MCF 10A (cell line): ENCODE data around the gene ARF1. TPM values are rescaled to one million over a fixed set of nuclear protein-coding genes. Genes with fewer than 3 reads are reported as not detected.

Experiments used
- BruUV-seq: library from RNA; stranded (reverse); fragments of 400-500 nt; replicated peaks from 2 replicates; lab custom pipeline; 2021; lab: Mats Ljungman, UMichigan
- CTCF ChIA-PET: fragments of 300-600 bp; sonication (Branson Sonifier 250); formaldehyde crosslinking; extraction: SDS; loops from one replicate; lab custom pipeline; 2021; ENCODE audit warnings: antibody characterized with exemption, inconsistent platforms; lab: Yijun Ruan, JAX
- POLR2A ChIA-PET: fragments of 300-600, 350-650 bp; sonication (Branson Sonifier 250); formaldehyde crosslinking; extraction: SDS; loops from one replicate; lab custom pipeline; 2020; ENCODE audit warnings: antibody characterized with exemption, inconsistent platforms; lab: Yijun Ruan, JAX
- DNase-seq: peaks from one replicate; pipeline ENCODE4 v3.0.0-alpha.2; 2018; ENCODE audit not compliant: unreplicated experiment
- H3K27ac Mint-ChIP-seq: one replicate; pipeline ENCODE4 v1.8.0; 2022; ENCODE audit warnings: mild to moderate bottlenecking, low read depth, mixed read lengths; ENCODE audit not compliant: unreplicated experiment
- H3K27me3 Mint-ChIP-seq: one replicate; pipeline ENCODE4 v1.8.0; 2022; ENCODE audit warnings: mixed read lengths; ENCODE audit not compliant: insufficient read depth, unreplicated experiment
- H3K36me3 Mint-ChIP-seq: one replicate; pipeline ENCODE4 v1.8.0; 2022; ENCODE audit warnings: mild to moderate bottlenecking, moderate library complexity, mixed read lengths; ENCODE audit not compliant: insufficient read depth, unreplicated experiment
- H3K4me1 Mint-ChIP-seq: one replicate; pipeline ENCODE4 v1.8.0; 2022; ENCODE audit warnings: mixed read lengths; ENCODE audit not compliant: insufficient read depth, unreplicated experiment
- H3K4me3 Mint-ChIP-seq: one replicate; pipeline ENCODE4 v1.8.0; 2022; ENCODE audit warnings: mild to moderate bottlenecking, moderate library complexity, mixed read lengths; ENCODE audit not compliant: unreplicated experiment
- H3K9me3 Mint-ChIP-seq: one replicate; pipeline ENCODE4 v1.8.0; 2022; ENCODE audit warnings: mixed read lengths; ENCODE audit not compliant: unreplicated experiment
- intact Hi-C: fragments of 100-400 bp; cut with micrococcal nuclease; formaldehyde crosslinking; loops from 2 replicates; pipeline ENCODE4 v1.14.1; 2022
- total RNA-seq: library from RNA; stranded (reverse); gene quantifications from 2 replicates; pipeline ENCODE4 v1.2.3, GENCODE V29; 2022
- TF ChIP-seq, protein P1 (sequence below): fragments of 200-600 bp; IDR thresholded peaks from one replicate; pipeline ENCODE4 v1.8.0; 2022; ENCODE audit warnings: antibody characterized with exemption, mild to moderate bottlenecking; ENCODE audit not compliant: unreplicated experiment

Gene ARF1
- total RNA-seq, 1 experiment from 2014 or later, result 870 TPM

DNA sequence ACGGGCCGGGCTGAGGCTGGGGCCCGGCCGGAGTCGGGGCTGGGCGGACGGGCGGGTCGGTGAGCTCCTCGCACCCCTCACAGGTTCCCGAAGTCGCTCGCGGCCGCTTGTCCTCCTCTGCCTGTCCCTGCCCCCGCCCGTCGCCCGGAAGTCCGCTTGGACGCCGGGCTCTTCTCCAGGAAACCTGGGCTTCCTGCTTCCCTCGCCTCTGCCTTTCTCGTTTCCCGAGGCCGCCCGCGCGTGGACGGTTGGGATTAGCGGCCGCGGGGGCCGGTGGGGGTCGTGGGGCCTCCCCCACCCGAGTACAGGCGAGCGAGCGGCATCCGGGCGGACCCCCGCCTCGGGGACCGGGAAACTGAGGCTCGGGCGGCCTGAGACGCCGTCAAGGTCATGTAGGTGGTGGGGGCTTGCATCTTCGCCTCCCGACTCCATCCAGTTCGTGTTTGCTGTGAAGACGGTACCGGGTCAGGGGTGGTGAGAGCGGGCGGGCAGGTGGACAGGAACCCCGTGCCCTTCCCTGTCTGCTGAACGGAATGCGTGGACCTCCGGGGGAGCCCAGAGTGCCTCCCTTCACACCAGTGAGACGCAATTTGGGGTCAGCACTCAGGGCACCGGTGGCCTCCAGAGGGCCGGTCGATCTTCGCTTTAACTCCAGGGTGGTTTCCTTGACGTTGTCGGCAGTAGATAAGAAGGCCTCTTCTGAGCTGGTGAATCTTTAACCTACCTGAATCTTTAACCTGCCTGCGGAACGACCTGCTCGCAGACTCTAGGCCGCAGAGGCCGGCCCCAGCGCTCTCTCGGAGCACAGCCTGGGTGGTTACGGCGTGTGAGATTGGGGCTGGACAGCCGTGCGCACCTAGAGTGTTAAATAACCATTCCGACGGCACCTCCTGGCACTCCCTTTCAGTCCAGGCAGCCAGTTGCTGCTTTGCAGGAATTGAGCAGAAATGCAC is 686 bp downstream of the ARF1 start:
- Mint-ChIP-seq H3K27me3 (no peaks in the 10 kb centered on the region), H3K36me3 (peaks cover 45% of the 10 kb centered on the region), H3K27ac (peak overlapping the region; percentile 97), H3K4me1 (peaks cover 58% of the 10 kb centered on the region), H3K9me3 (no peaks in the 10 kb centered on the region), H3K4me3 (peak overlapping the region; percentile 98)
- intact Hi-C loops, result no loop called here
- peak; percentile 55 for DNase-seq
- CTCF ChIA-PET, result interaction anchor here (0.6 to 4.0 kb wide), 12 partner anchors 14 to 1040 kb away, joined by 3 to 42 read pairs (median 6); partner anchors contain the start of genes IBA57, MRPL55 and WNT3A
- POLR2A ChIA-PET, result interaction anchor here (0.7 to 4.9 kb wide), 40 partner anchors 9 to 1146 kb away, joined by 3 to 128 read pairs (median 6); partner anchors contain the start of genes C1orf35, GUK1, IBA57 and MRPL55
- TF ChIP-seq, protein P1, sequence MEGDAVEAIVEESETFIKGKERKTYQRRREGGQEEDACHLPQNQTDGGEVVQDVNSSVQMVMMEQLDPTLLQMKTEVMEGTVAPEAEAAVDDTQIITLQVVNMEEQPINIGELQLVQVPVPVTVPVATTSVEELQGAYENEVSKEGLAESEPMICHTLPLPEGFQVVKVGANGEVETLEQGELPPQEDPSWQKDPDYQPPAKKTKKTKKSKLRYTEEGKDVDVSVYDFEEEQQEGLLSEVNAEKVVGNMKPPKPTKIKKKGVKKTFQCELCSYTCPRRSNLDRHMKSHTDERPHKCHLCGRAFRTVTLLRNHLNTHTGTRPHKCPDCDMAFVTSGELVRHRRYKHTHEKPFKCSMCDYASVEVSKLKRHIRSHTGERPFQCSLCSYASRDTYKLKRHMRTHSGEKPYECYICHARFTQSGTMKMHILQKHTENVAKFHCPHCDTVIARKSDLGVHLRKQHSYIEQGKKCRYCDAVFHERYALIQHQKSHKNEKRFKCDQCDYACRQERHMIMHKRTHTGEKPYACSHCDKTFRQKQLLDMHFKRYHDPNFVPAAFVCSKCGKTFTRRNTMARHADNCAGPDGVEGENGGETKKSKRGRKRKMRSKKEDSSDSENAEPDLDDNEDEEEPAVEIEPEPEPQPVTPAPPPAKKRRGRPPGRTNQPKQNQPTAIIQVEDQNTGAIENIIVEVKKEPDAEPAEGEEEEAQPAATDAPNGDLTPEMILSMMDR, result no peak
- BruUV-seq, result no TSS peak

DNA sequence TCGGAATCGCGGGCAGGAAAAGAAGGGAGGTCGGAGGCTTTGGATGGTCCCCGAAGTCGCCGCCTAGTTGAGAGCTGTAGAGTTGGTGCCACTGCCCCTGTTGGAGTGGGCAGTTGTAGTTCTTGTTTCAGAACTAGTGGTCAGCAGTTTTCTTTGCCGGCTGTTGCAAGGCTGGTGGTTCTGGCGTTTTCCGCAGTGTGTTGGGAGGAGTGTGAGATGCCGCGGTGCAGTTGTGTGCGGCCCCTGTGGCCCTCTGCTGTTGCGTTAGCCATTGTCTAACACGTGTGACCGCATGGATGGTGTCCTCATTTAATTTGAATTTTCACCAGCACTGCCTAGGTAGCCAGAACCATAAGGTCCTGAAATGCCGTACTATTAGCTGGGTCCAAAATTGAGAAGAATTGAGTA is 1.4 kb downstream of the ARF1 start:
- peak; percentile 54 for DNase-seq
- TF ChIP-seq, protein P1, result no peak
- POLR2A ChIA-PET, result interaction anchor here (0.7 to 4.9 kb wide), 31 partner anchors 9 to 1145 kb away, joined by 3 to 128 read pairs (median 5); partner anchors contain the start of genes C1orf35, GUK1, IBA57 and MRPL55
- intact Hi-C loops, result loop anchor here (2.0 kb wide), 1 partner anchor 19 kb away; the partner anchor contains the start of gene C1orf35
- H3K4me3 Mint-ChIP-seq, result peak overlapping the region; percentile 98
- H3K27ac Mint-ChIP-seq, result peak overlapping the region; percentile 97
- H3K9me3 Mint-ChIP-seq, result no peaks in the 10 kb centered on the region
- TSS peak; percentile 28 for BruUV-seq
- CTCF ChIA-PET, result interaction anchor here (0.6 to 4.0 kb wide), 9 partner anchors 14 to 1039 kb away, joined by 3 to 42 read pairs (median 6); partner anchors contain the start of genes IBA57, MRPL55 and WNT3A
- peaks cover 52% of the 10 kb centered on the region for H3K36me3 Mint-ChIP-seq
- H3K27me3 Mint-ChIP-seq, result no peaks in the 10 kb centered on the region
- peaks cover 61% of the 10 kb centered on the region for H3K4me1 Mint-ChIP-seq

DNA sequence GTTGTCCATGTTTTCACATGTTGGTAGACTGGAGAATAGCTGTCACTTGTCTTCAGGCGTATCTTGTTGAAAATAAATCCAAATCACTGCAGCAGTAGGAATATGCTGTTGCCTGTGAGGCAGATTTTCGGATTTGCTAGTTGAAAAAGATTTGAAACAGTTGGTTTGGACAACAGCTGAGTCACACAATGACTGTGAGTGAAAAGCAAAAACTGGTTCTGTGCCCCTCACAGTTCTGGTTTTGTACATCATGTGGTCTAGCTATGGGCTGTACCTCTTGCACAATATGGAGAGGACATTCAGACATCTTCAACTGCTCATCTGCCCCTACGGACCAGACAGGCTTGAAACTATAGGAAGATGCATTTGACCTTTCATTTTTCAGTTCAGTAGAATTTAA is 1.8 kb downstream of the ARF1 start:
- intact Hi-C loops, result loop anchor here (2.0 kb wide), 1 partner anchor 18 kb away; the partner anchor contains the start of gene C1orf35
- TF ChIP-seq, protein P1, result no peak
- H3K9me3 Mint-ChIP-seq, result no peaks in the 10 kb centered on the region
- H3K4me3 Mint-ChIP-seq, result peak overlapping the region; percentile 98
- H3K27me3 Mint-ChIP-seq, result no peaks in the 10 kb centered on the region
- peaks cover 63% of the 10 kb centered on the region for H3K4me1 Mint-ChIP-seq
- no TSS peak for BruUV-seq
- DNase-seq, result peak; percentile 87
- POLR2A ChIA-PET, result interaction anchor here (0.6 to 4.9 kb wide), 29 partner anchors 9 to 1145 kb away, joined by 3 to 128 read pairs (median 5); partner anchors contain the start of genes C1orf35, GUK1, IBA57 and MRPL55
- H3K36me3 Mint-ChIP-seq, result peaks cover 57% of the 10 kb centered on the region
- CTCF ChIA-PET, result interaction anchor here (0.6 to 4.0 kb wide), 9 partner anchors 13 to 1039 kb away, joined by 3 to 42 read pairs (median 6); partner anchors contain the start of genes IBA57, MRPL55 and WNT3A
- peak overlapping the region; percentile 97 for H3K27ac Mint-ChIP-seq
